IPS-15b (cell line): ENCODE measurements around the gene GZF1.

Source experiments
- H3K27me3 ChIP-seq: one replicate; pipeline ENCODE4 v1.6.1; 2013; ENCODE audit warnings: low read length; ENCODE audit not compliant: control insufficient read depth, insufficient read depth
- H3K36me3 ChIP-seq: one replicate; pipeline ENCODE4 v1.6.1; 2013; ENCODE audit warnings: low read length; ENCODE audit not compliant: control insufficient read depth, insufficient read depth
- H3K4me1 ChIP-seq: one replicate; pipeline ENCODE4 v1.6.1; 2013; ENCODE audit warnings: mild to moderate bottlenecking, low read length; ENCODE audit not compliant: control insufficient read depth, insufficient read depth
- H3K4me3 ChIP-seq: one replicate; pipeline ENCODE4 v1.5.1; 2013; ENCODE audit warnings: low read depth, low read length
- H3K9ac ChIP-seq: one replicate; pipeline ENCODE4 v1.6.1; 2013; ENCODE audit warnings: low read depth, mild to moderate bottlenecking, low read length
- H3K9me3 ChIP-seq: one replicate; pipeline ENCODE4 v1.6.1; 2013; ENCODE audit warnings: mild to moderate bottlenecking, low read length; ENCODE audit not compliant: control insufficient read depth, insufficient read depth

Gene GZF1

GRCh38 chr20:23331450-23332350 lies 30.3 kb upstream of the GZF1 start:
- H3K27me3 ChIP-seq = no peaks in the 10 kb centered on the region
- H3K9ac ChIP-seq = no peak overlapping the region
- H3K36me3 ChIP-seq = no peaks in the 10 kb centered on the region
- H3K9me3 ChIP-seq = no peaks in the 10 kb centered on the region
- no peak overlapping the region for H3K4me3 ChIP-seq
- H3K4me1 ChIP-seq = no peaks in the 10 kb centered on the region

- Histone ChIP-seq H3K27me3 (no peaks in the 10 kb centered on the region), H3K4me1 (no peaks in the 10 kb centered on the region), H3K9ac (no peak overlapping the region), H3K36me3 (no peaks in the 10 kb centered on the region), H3K4me3 (no peak overlapping the region), H3K9me3 (no peaks in the 10 kb centered on the region)
These were observed 29.5 kb upstream of the GZF1 start for GRCh38 chr20:23332467-23332866.

GRCh38 chr20:23334111-23334510 lies 27.9 kb upstream of the GZF1 start:
- Histone ChIP-seq H3K27me3 (no peaks in the 10 kb centered on the region), H3K36me3 (no peaks in the 10 kb centered on the region), H3K9ac (no peak overlapping the region), H3K9me3 (no peaks in the 10 kb centered on the region), H3K4me3 (no peak overlapping the region), H3K4me1 (no peaks in the 10 kb centered on the region)

GRCh38 chr20:23335521-23335920 lies 26.5 kb upstream of the GZF1 start:
- H3K36me3 ChIP-seq = no peaks in the 10 kb centered on the region
- H3K9ac ChIP-seq = no peak overlapping the region
- H3K4me3 ChIP-seq = no peak overlapping the region
- H3K9me3 ChIP-seq = no peaks in the 10 kb centered on the region
- no peaks in the 10 kb centered on the region for H3K27me3 ChIP-seq
- no peaks in the 10 kb centered on the region for H3K4me1 ChIP-seq

- no peaks in the 10 kb centered on the region for H3K4me1 ChIP-seq
- H3K36me3 ChIP-seq = no peaks in the 10 kb centered on the region
- H3K9ac ChIP-seq = no peak overlapping the region
- no peak overlapping the region for H3K4me3 ChIP-seq
- no peaks in the 10 kb centered on the region for H3K9me3 ChIP-seq
- H3K27me3 ChIP-seq = no peaks in the 10 kb centered on the region
These were observed 25.5 kb upstream of the GZF1 start for GRCh38 chr20:23336476-23336875.

GRCh38 chr20:23337312-23337711 lies 24.7 kb upstream of the GZF1 start:
- Histone ChIP-seq H3K4me3 (no peak overlapping the region), H3K9ac (no peak overlapping the region), H3K4me1 (no peaks in the 10 kb centered on the region), H3K27me3 (no peaks in the 10 kb centered on the region), H3K9me3 (no peaks in the 10 kb centered on the region), H3K36me3 (no peaks in the 10 kb centered on the region)

GRCh38 chr20:23339986-23340385 lies 22.0 kb upstream of the GZF1 start:
- Histone ChIP-seq H3K9ac (no peak overlapping the region), H3K9me3 (no peaks in the 10 kb centered on the region), H3K36me3 (no peaks in the 10 kb centered on the region), H3K4me3 (no peak overlapping the region), H3K4me1 (no peaks in the 10 kb centered on the region), H3K27me3 (no peaks in the 10 kb centered on the region)

- no peaks in the 10 kb centered on the region for H3K4me1 ChIP-seq
- no peaks in the 10 kb centered on the region for H3K27me3 ChIP-seq
- no peaks in the 10 kb centered on the region for H3K36me3 ChIP-seq
- no peak overlapping the region for H3K4me3 ChIP-seq
- no peak overlapping the region for H3K9ac ChIP-seq
- no peaks in the 10 kb centered on the region for H3K9me3 ChIP-seq
These were observed 21.5 kb upstream of the GZF1 start for GRCh38 chr20:23340524-23340923.

GRCh38 chr20:23341073-23341472 lies 20.9 kb upstream of the GZF1 start:
- Histone ChIP-seq H3K9me3 (no peaks in the 10 kb centered on the region), H3K9ac (no peak overlapping the region), H3K27me3 (no peaks in the 10 kb centered on the region), H3K4me1 (no peaks in the 10 kb centered on the region), H3K36me3 (no peaks in the 10 kb centered on the region), H3K4me3 (no peak overlapping the region)

- H3K27me3 ChIP-seq = no peaks in the 10 kb centered on the region
- no peak overlapping the region for H3K4me3 ChIP-seq
- no peaks in the 10 kb centered on the region for H3K9me3 ChIP-seq
- H3K36me3 ChIP-seq = no peaks in the 10 kb centered on the region
- H3K4me1 ChIP-seq = peaks cover under 1% of the 10 kb centered on the region
- no peak overlapping the region for H3K9ac ChIP-seq
These were observed 18.4 kb upstream of the GZF1 start for GRCh38 chr20:23343590-23343989.

- Histone ChIP-seq H3K4me1 (peaks cover 8% of the 10 kb centered on the region), H3K36me3 (no peaks in the 10 kb centered on the region), H3K27me3 (no peaks in the 10 kb centered on the region), H3K9ac (no peak overlapping the region), H3K4me3 (no peak overlapping the region), H3K9me3 (no peaks in the 10 kb centered on the region)
These were observed 17.6 kb upstream of the GZF1 start for GRCh38 chr20:23344336-23344735.

GRCh38 chr20:23346002-23346401 lies 16.0 kb upstream of the GZF1 start:
- Histone ChIP-seq H3K27me3 (no peaks in the 10 kb centered on the region), H3K9ac (no peak overlapping the region), H3K4me1 (peaks cover 12% of the 10 kb centered on the region), H3K4me3 (no peak overlapping the region), H3K9me3 (no peaks in the 10 kb centered on the region), H3K36me3 (no peaks in the 10 kb centered on the region)
